H1 (cell line): ENCODE data around the gene TPSG1. TPM values are rescaled to one million over a fixed set of nuclear protein-coding genes. Genes with fewer than 3 reads are reported as not detected.

Experiments used
- CTCF ChIA-PET: fragments of 300-600 bp; sonication (Branson Sonifier 250); formaldehyde crosslinking; loops from one replicate; lab custom pipeline; 2021; ENCODE audit not compliant: partially characterized antibody; lab: Charles Lee
- POLR2A ChIA-PET: fragments of 300-600 bp; sonication (Branson Sonifier 250); formaldehyde crosslinking; loops from one replicate; lab custom pipeline; 2021; ENCODE audit warnings: inconsistent platforms; ENCODE audit not compliant: partially characterized antibody; lab: Charles Lee
- DNase-seq, 2 experiments: peaks; one replicate each; pipeline versions ENCODE4 v3.0.0 to v3.0.0-alpha.2; 2010 to 2022; ENCODE audit warnings: low spot score in 2 of 2, low read depth in 1 of 2, mixed read lengths in 1 of 2
- FAIRE-seq: peaks from 2 replicates; lab custom pipeline; 2011; peaks lifted over from hg19 to GRCh38; lab: Jason Lieb, UNC
- H2AFZ ChIP-seq: 2 replicates; pipeline ENCODE4 v1.8.1; 2012; ENCODE audit warnings: low read length, inconsistent platforms
- H2AK5ac ChIP-seq: 2 replicates; pipeline ENCODE4 v1.6.1; 2013; ENCODE audit warnings: low read depth, low read length
- H2BK120ac ChIP-seq: replicated peaks from 2 replicates; pipeline ENCODE3; 2013; ENCODE audit warnings: low read depth, low read length, inconsistent platforms
- H2BK12ac ChIP-seq: 2 replicates; pipeline ENCODE4 v1.6.1; 2013; ENCODE audit warnings: low read depth, low read length
- H2BK15ac ChIP-seq: 2 replicates; pipeline ENCODE4 v1.6.1; 2013; ENCODE audit warnings: low read length
- H2BK20ac ChIP-seq: 2 replicates; pipeline ENCODE4 v1.6.1; 2013; ENCODE audit warnings: low read length
- H2BK5ac ChIP-seq: 2 replicates; pipeline ENCODE4 v1.6.1; 2013; ENCODE audit warnings: low read depth, low read length
- H3K14ac ChIP-seq: 2 replicates; pipeline ENCODE4 v1.6.1; 2013; ENCODE audit warnings: inconsistent platforms; ENCODE audit not compliant: insufficient read length
- H3K18ac ChIP-seq: 2 replicates; pipeline ENCODE4 v1.6.1; 2013; ENCODE audit warnings: low read length; ENCODE audit errors: extremely low read depth
- H3K23ac ChIP-seq: 2 replicates; pipeline ENCODE4 v1.6.1; 2013; ENCODE audit warnings: inconsistent platforms; ENCODE audit not compliant: insufficient read length
- H3K23me2 ChIP-seq: 2 replicates; pipeline ENCODE4 v1.6.1; 2013; ENCODE audit warnings: low read depth, low read length
- H3K27ac ChIP-seq: 2 replicates; pipeline ENCODE4 v1.6.1; 2011; ENCODE audit warnings: low read depth, low read length, inconsistent platforms
- H3K27me3 ChIP-seq, 4 experiments: replicated peaks in 1 of 4; 1 replicate in 1 of 4; 2 replicates in 3 of 4; pipeline versions ENCODE4 v1.6.1 to v1.8.1; 2011 to 2013; ENCODE audit warnings: low read length in 3 of 4, mild to moderate bottlenecking in 3 of 4, inconsistent platforms in 2 of 4, mixed read lengths in 2 of 4, moderate library complexity in 1 of 4; ENCODE audit not compliant: control insufficient read depth in 3 of 4, insufficient read depth in 3 of 4; ENCODE audit errors: extremely low read depth in 1 of 4
- H3K36me3 ChIP-seq, 4 experiments: 2 replicates each; pipeline versions ENCODE4 v1.6.1 to v1.8.1; 2011 to 2013; ENCODE audit warnings: mild to moderate bottlenecking in 4 of 4, low read length in 3 of 4, moderate library complexity in 2 of 4, control low read depth in 1 of 4, inconsistent platforms in 1 of 4; ENCODE audit not compliant: insufficient read depth in 4 of 4, control insufficient read depth in 2 of 4
- H3K4ac ChIP-seq: replicated peaks from 2 replicates; pipeline ENCODE3; 2013; ENCODE audit warnings: low read length, low read depth, mixed read lengths, inconsistent platforms; ENCODE audit not compliant: insufficient read length
- H3K4me1 ChIP-seq, 4 experiments: replicated peaks in 1 of 4; 1 replicate in 1 of 4; 2 replicates in 3 of 4; pipeline versions ENCODE4 v1.6.1 to v1.8.1; 2011 to 2013; ENCODE audit warnings: low read length in 3 of 4, inconsistent platforms in 2 of 4, mixed read lengths in 1 of 4; ENCODE audit not compliant: insufficient read depth in 4 of 4, control insufficient read depth in 3 of 4
- H3K4me2 ChIP-seq, 2 experiments: 2 replicates each; pipeline versions ENCODE4 v1.6.1 to v1.8.1; 2011 to 2013; ENCODE audit warnings: low read depth in 2 of 2, low read length in 2 of 2, control low read depth in 1 of 2, inconsistent platforms in 1 of 2, mild to moderate bottlenecking in 1 of 2; ENCODE audit not compliant: insufficient read depth in 1 of 2
- H3K4me3 ChIP-seq, 4 experiments: fragments of 200-600, 300-600 bp in 1 of 4; sonication (generic), shearing (Covaris generic), sonication (Bioruptor Twin) in 1 of 4; 2 replicates each; pipeline versions ENCODE4 v1.5.1 to v1.8.1; 2011 to 2016; ENCODE audit warnings: low read length in 4 of 4, low read depth in 3 of 4, control low read depth in 2 of 4, inconsistent platforms in 2 of 4, mild to moderate bottlenecking in 2 of 4, mixed read lengths in 1 of 4, moderate library complexity in 1 of 4; ENCODE audit not compliant: insufficient read depth in 2 of 4; ENCODE audit errors: extremely low read depth in 1 of 4
- H3K56ac ChIP-seq: replicated peaks from 2 replicates; pipeline ENCODE3; 2013; ENCODE audit warnings: low read depth, mild to moderate bottlenecking, mixed read lengths, low read length, inconsistent platforms; ENCODE audit not compliant: insufficient read length
- H3K79me1 ChIP-seq: 2 replicates; pipeline ENCODE4 v1.6.1; 2013; ENCODE audit warnings: low read depth, low read length, control low read depth
- H3K79me2 ChIP-seq, 2 experiments: 2 replicates each; pipeline versions ENCODE4 v1.6.1 to v1.8.1; 2012 to 2013; ENCODE audit warnings: low read length in 2 of 2, mild to moderate bottlenecking in 2 of 2, inconsistent platforms in 1 of 2; ENCODE audit not compliant: insufficient read depth in 2 of 2, control insufficient read depth in 1 of 2
- H3K9ac ChIP-seq, 4 experiments: replicated peaks in 1 of 4; 1 replicate in 1 of 4; 2 replicates in 3 of 4; pipeline versions ENCODE4 v1.6.1 to v1.8.1; 2011 to 2013; ENCODE audit warnings: low read depth in 3 of 4, low read length in 3 of 4, control low read depth in 2 of 4, mild to moderate bottlenecking in 2 of 4, moderate library complexity in 2 of 4, inconsistent platforms in 1 of 4; ENCODE audit errors: extremely low read depth in 1 of 4
- H3K9me3 ChIP-seq, 2 experiments: 2 replicates each; pipeline versions ENCODE4 v1.6.1 to v1.8.1; 2012 to 2013; ENCODE audit warnings: mild to moderate bottlenecking in 2 of 2, moderate library complexity in 2 of 2, control low read depth in 1 of 2, inconsistent platforms in 1 of 2, low read depth in 1 of 2, low read length in 1 of 2, mixed read lengths in 1 of 2; ENCODE audit not compliant: insufficient read depth in 2 of 2
- H4K20me1 ChIP-seq, 2 experiments: replicated peaks in 1 of 2; 2 replicates each; pipeline versions ENCODE3 to v1.8.1; 2011 to 2013; ENCODE audit warnings: inconsistent platforms in 2 of 2, low read length in 2 of 2, mild to moderate bottlenecking in 1 of 2; ENCODE audit not compliant: insufficient read depth in 2 of 2, control insufficient read depth in 1 of 2
- H4K5ac ChIP-seq: 2 replicates; pipeline ENCODE4 v1.6.1; 2013; ENCODE audit warnings: low read length, low read depth, mixed read lengths, inconsistent platforms; ENCODE audit not compliant: insufficient read length
- H4K8ac ChIP-seq: 2 replicates; pipeline ENCODE4 v1.8.0; 2013; ENCODE audit warnings: mild to moderate bottlenecking, moderate library complexity, low read length, inconsistent platforms; ENCODE audit not compliant: insufficient read depth; ENCODE audit errors: extremely low read depth
- H4K91ac ChIP-seq: replicated peaks from 2 replicates; pipeline ENCODE3; 2013; ENCODE audit warnings: low read length, mixed read lengths, inconsistent platforms; ENCODE audit not compliant: insufficient read length
- CTBP2 ChIP-seq: IDR thresholded peaks from 2 replicates; pipeline ENCODE4 v1.7.0; 2011; ENCODE audit warnings: borderline replicate concordance, mild to moderate bottlenecking, moderate library complexity, mixed read lengths, low read length; ENCODE audit not compliant: insufficient read depth, insufficient read length
- HDAC2 ChIP-seq, 2 experiments: fragments of 300-600 bp in 1 of 2; sonication (generic) in 1 of 2; IDR thresholded peaks; 2 replicates each; pipeline ENCODE4 v1.6.1; 2011 to 2012; ENCODE audit warnings: low read depth in 2 of 2, low read length in 2 of 2, mild to moderate bottlenecking in 2 of 2, moderate library complexity in 2 of 2, borderline replicate concordance in 1 of 2, inconsistent platforms in 1 of 2
- KDM4A ChIP-seq: IDR thresholded peaks from one replicate; pipeline ENCODE4 v1.7.1; 2012; ENCODE audit warnings: low read depth, mild to moderate bottlenecking, moderate library complexity, low read length, inconsistent platforms; ENCODE audit not compliant: severe bottlenecking
- PHF8 ChIP-seq: fragments of 200-600 bp; sonication (generic); conservative IDR thresholded peaks from 2 replicates; pipeline ENCODE4 v1.7.1; 2012; ENCODE audit warnings: low read depth, mild to moderate bottlenecking, inconsistent platforms, low read length, moderate library complexity
- POU5F1 ChIP-seq: IDR thresholded peaks from 2 replicates; pipeline ENCODE4 v1.6.1; 2011; ENCODE audit warnings: low read depth, mild to moderate bottlenecking, low read length, moderate library complexity
- TCF12 ChIP-seq: IDR thresholded peaks from 2 replicates; pipeline ENCODE4 v1.6.1; 2011; ENCODE audit warnings: low read depth, mild to moderate bottlenecking, low read length
- WGBS, 2 experiments: shearing (Covaris generic) in 1 of 2; methylation state at CpG; one replicate each; pipeline versions ENCODE4 v1.1.6 to v1.1.7; 2013 to 2015; ENCODE audit warnings: low lambda C conversion rate in 2 of 2, mixed read lengths in 2 of 2, inconsistent platforms in 1 of 2, low coverage in 1 of 2, missing lambda C conversion rate in 1 of 2; ENCODE audit not compliant: insufficient replicate concordance in 2 of 2, insufficient coverage in 1 of 2, insufficient read length in 1 of 2; ENCODE audit errors: extremely low coverage in 1 of 2, missing lambda C conversion rate in 1 of 2; 5-methylcytosine and 5-hydroxymethylcytosine counted together
- polyA plus RNA-seq, 7 experiments: library from polyadenylated mRNA; depleted of rRNA in 3 of 7; stranded (reverse) in 5 of 7; unstranded in 2 of 7; fragments of >200 nt in 5 of 7; fragments of 200-250 nt in 2 of 7; gene quantifications; 1 replicate in 5 of 7; 2 replicates in 1 of 7; 4 replicates in 1 of 7; pipeline versions ENCODE4 v1.2.1 to v1.2.3, GENCODE V29; 2011 to 2013; ENCODE audit warnings: missing spikeins in 2 of 7, mixed read lengths in 2 of 7
- total RNA-seq: library from RNA; stranded (reverse); fragmentation: NEBNext Ultra II Directional; extraction: Animal tissue kit (Norgen Biotek cat#: 25700); gene quantifications from 2 replicates; pipeline ENCODE4 v1.2.1, GENCODE V29; 2021

TPSG1 gene
- total and polyA plus RNA-seq, 2 of the 8 experiments (the other 6 are each of a cell fraction or from before 2014, with no cell fraction given): not detected

DNA sequence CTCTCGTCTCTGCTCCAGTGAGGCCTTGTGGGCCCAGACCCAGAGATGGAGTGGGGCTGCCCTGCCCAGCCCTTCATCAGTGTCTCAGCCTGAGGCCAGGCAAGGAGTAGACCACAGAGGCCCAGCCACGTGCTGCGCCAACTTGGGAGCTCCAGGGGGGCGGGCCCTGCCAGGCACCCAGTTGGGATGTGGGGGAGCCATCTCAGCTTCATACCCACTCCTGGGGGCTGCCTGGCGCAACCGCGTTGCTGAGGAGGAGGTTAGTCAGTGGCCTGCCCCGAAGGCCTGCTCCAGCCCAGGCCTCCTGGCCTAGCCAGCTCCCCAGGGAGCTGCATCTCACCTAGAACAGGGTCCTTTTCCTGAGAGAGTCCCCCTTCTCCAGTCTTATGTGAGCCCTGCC is 11.8 kb downstream of the TPSG1 start:
- no peak overlapping the region for H3K27ac ChIP-seq
- no peaks in the 10 kb centered on the region for H3K9me3 ChIP-seq
- DNase-seq (no peak), FAIRE-seq (no peak)
- no peaks in the 10 kb centered on the region for H3K27me3 ChIP-seq
- no peak overlapping the region for H4K8ac ChIP-seq
- H2BK5ac ChIP-seq: no peak overlapping the region
- no peak overlapping the region for H2AK5ac ChIP-seq
- no peak overlapping the region for H3K14ac ChIP-seq
- H3K23me2 ChIP-seq: no peaks in the 10 kb centered on the region
- 85% methylated on average over 8 of the region's 8 CpGs; no CpG with 5 or more reads in 1 of the 2 experiments for WGBS, 2 experiments
- no peaks in the 10 kb centered on the region for H3K79me2 ChIP-seq
- H4K20me1 ChIP-seq: peaks cover 0 to 8% of the 10 kb centered on the region in 2 experiments
- H2BK12ac ChIP-seq: no peak overlapping the region
- H2BK15ac ChIP-seq: no peak overlapping the region
- H3K18ac ChIP-seq: no peak overlapping the region
- no peak overlapping the region for H2BK120ac ChIP-seq
- no peaks in the 10 kb centered on the region for H3K4me1 ChIP-seq
- peaks cover 4 to 70% (median 9%) of the 10 kb centered on the region in 4 experiments; a peak in 5 of 8 replicates for H3K36me3 ChIP-seq
- no peak overlapping the region for H2BK20ac ChIP-seq
- H3K23ac ChIP-seq: no peak overlapping the region
- H3K9ac ChIP-seq: no peak overlapping the region
- no peak overlapping the region for H3K4me2 ChIP-seq
- ChIA-PET POLR2A (no interaction called here), CTCF (no interaction called here)
- no peak overlapping the region for H4K5ac ChIP-seq
- no peak overlapping the region for H4K91ac ChIP-seq
- no peak overlapping the region for H3K56ac ChIP-seq
- no peaks in the 10 kb centered on the region for H3K79me1 ChIP-seq
- H3K4ac ChIP-seq: no peak overlapping the region
- no peak overlapping the region for H3K4me3 ChIP-seq
- H2AFZ ChIP-seq: no peak overlapping the region
- TF ChIP-seq PHF8 (no peak), TCF12 (no peak), POU5F1 (no peak), HDAC2 (IDR thresholded peaks at IDR 0.05; ENCODE audit: borderline replicate concordance in 1 of 2, low read depth in 2 of 2, low read length in 2 of 2) (no peak), CTBP2 (no peak), KDM4A (no peak)
